Hepatocyte (in vitro differentiated cells): ENCODE data around the gene PHOX2A. TPM values are rescaled to one million over a fixed set of nuclear protein-coding genes. Genes with fewer than 3 reads are reported as not detected.
"Not testable (repeated sequence)": the region's sequence is repeated elsewhere in the genome, so short reads cannot be mapped to it uniquely, and the experiment has no call there.

Experiments used
- DNase-seq: peaks from one replicate; pipeline ENCODE4 v3.0.0-alpha.2; 2016; ENCODE audit warnings: low spot score
- H2AFZ ChIP-seq: fragments of 200-600 bp; sonication (generic); 2 replicates; pipeline ENCODE4 v1.6.0; 2016; ENCODE audit warnings: antibody characterized with exemption, mild to moderate bottlenecking
- H3K27ac ChIP-seq: fragments of 200-600 bp; sonication (generic); 2 replicates; pipeline ENCODE4 v1.5.1; 2016; ENCODE audit warnings: mild to moderate bottlenecking
- H3K27me3 ChIP-seq: fragments of 200-600 bp; sonication (generic); 2 replicates; pipeline ENCODE4 v1.6.1; 2016
- H3K36me3 ChIP-seq: fragments of 200-600 bp; sonication (generic); replicated peaks from 2 replicates; pipeline ENCODE4 v1.5.1; 2016; ENCODE audit warnings: low read depth; ENCODE audit not compliant: insufficient read depth
- H3K4me1 ChIP-seq: fragments of 200-600 bp; sonication (generic); 2 replicates; pipeline ENCODE4 v1.5.1; 2016; ENCODE audit warnings: mild to moderate bottlenecking, moderate library complexity; ENCODE audit not compliant: insufficient read depth
- H3K4me2 ChIP-seq: fragments of 200-600 bp; sonication (generic); 2 replicates; pipeline ENCODE4 v1.6.0; 2016
- H3K4me3 ChIP-seq: fragments of 200-600 bp; sonication (generic); 2 replicates; pipeline ENCODE4 v1.5.1; 2016; ENCODE audit warnings: mild to moderate bottlenecking
- H3K79me2 ChIP-seq: fragments of 200-600 bp; sonication (generic); 2 replicates; pipeline ENCODE4 v1.6.0; 2017; ENCODE audit warnings: mild to moderate bottlenecking
- H3K9me2 ChIP-seq: fragments of 200-600 bp; sonication (generic); replicated peaks from 2 replicates; pipeline ENCODE4 v1.6.0; 2017; ENCODE audit warnings: mild to moderate bottlenecking; ENCODE audit not compliant: insufficient read depth
- H3K9me3 ChIP-seq: fragments of 200-600 bp; sonication (generic); 2 replicates; pipeline ENCODE4 v1.5.1; 2016; ENCODE audit warnings: low read depth, mild to moderate bottlenecking
- H4K20me1 ChIP-seq: fragments of 200-600 bp; sonication (generic); 2 replicates; pipeline ENCODE4 v1.6.0; 2016; ENCODE audit warnings: mild to moderate bottlenecking; ENCODE audit not compliant: insufficient read depth, poor library complexity, severe bottlenecking
- CTCF ChIP-seq: fragments of 200-600 bp; sonication (generic); IDR thresholded peaks from 2 replicates; pipeline ENCODE4 v1.5.1; 2016; ENCODE audit warnings: antibody characterized with exemption, mild to moderate bottlenecking; ENCODE audit not compliant: poor library complexity
- EZH2 ChIP-seq: fragments of 200-600 bp; sonication (generic); IDR thresholded peaks from 2 replicates; pipeline ENCODE4 v1.6.1; 2016; ENCODE audit warnings: antibody characterized with exemption, mild to moderate bottlenecking, borderline replicate concordance
- EZH2phosphoT487 ChIP-seq: fragments of 200-600 bp; sonication (generic); IDR thresholded peaks from one replicate; pipeline ENCODE4 v1.6.1; 2018; ENCODE audit warnings: antibody characterized with exemption, mild to moderate bottlenecking, low read depth, moderate library complexity; ENCODE audit not compliant: unreplicated experiment, severe bottlenecking
- WGBS: methylation state at CpG from one replicate; pipeline ENCODE4 v1.1.6; 2016; ENCODE audit warnings: low lambda C conversion rate; ENCODE audit errors: missing lambda C conversion rate; 5-methylcytosine and 5-hydroxymethylcytosine counted together
- polyA plus RNA-seq: library from polyadenylated mRNA; unstranded; fragments of >200 nt; fragmentation: Nextera tagmentation; extraction: Ambion mirVana; gene quantifications from 2 replicates; pipeline ENCODE4 v1.2.1, GENCODE V29; 2016
- total RNA-seq: library from RNA; depleted of rRNA; stranded (reverse); fragments of >200 nt; gene quantifications from 2 replicates; pipeline ENCODE4 v1.2.3, GENCODE V29; 2014

PHOX2A gene
- total and polyA plus RNA-seq, 2 experiments from 2014 or later = not detected

GRCh38 chr11:72290741-72291140, 46.8 kb upstream of the PHOX2A start:
- H3K79me2 ChIP-seq, H3K9me2 ChIP-seq, H3K4me1 ChIP-seq, H4K20me1 ChIP-seq, H3K36me3 ChIP-seq, H3K27me3 ChIP-seq, H3K4me3 ChIP-seq, H3K4me2 ChIP-seq, H3K9me3 ChIP-seq, DNase-seq, H2AFZ ChIP-seq, H3K27ac ChIP-seq: not testable (repeated sequence)
- peak; percentile 32 for TF ChIP-seq CTCF
- 79% methylated on average over 6 of the region's 6 CpGs for WGBS

- Histone ChIP-seq H3K9me2 (no peaks in the 10 kb centered on the region), H2AFZ (no peak overlapping the region), H4K20me1 (no peaks in the 10 kb centered on the region), H3K4me3 (no peak overlapping the region), H3K9me3 (no peaks in the 10 kb centered on the region), H3K4me2 (no peak overlapping the region), H3K27ac (no peak overlapping the region), H3K36me3 (no peaks in the 10 kb centered on the region), H3K79me2 (no peaks in the 10 kb centered on the region), H3K27me3 (no peaks in the 10 kb centered on the region), H3K4me1 (no peaks in the 10 kb centered on the region)
- TF ChIP-seq EZH2phosphoT487 (no peak), CTCF (no peak), EZH2 (no peak)
- WGBS = 94% methylated on average over 2 of the region's 2 CpGs
- no peak for DNase-seq
Observed at GRCh38 chr11:72287293-72287692, 43.3 kb upstream of the PHOX2A start.

- WGBS = 87% methylated on average over 2 of the region's 2 CpGs
- Histone ChIP-seq H3K36me3 (no peaks in the 10 kb centered on the region), H3K27me3 (no peaks in the 10 kb centered on the region), H4K20me1 (no peaks in the 10 kb centered on the region), H3K9me2 (no peaks in the 10 kb centered on the region), H3K9me3 (no peaks in the 10 kb centered on the region), H3K4me1 (no peaks in the 10 kb centered on the region), H3K4me2 (no peak overlapping the region), H2AFZ (no peak overlapping the region), H3K27ac (no peak overlapping the region), H3K4me3 (no peak overlapping the region), H3K79me2 (no peaks in the 10 kb centered on the region)
- TF ChIP-seq CTCF = no peak
- TF ChIP-seq EZH2 = no peak
- TF ChIP-seq EZH2phosphoT487 = no peak
- DNase-seq = no peak
Observed at GRCh38 chr11:72283947-72284346, 40.0 kb upstream of the PHOX2A start.

- no peaks in the 10 kb centered on the region for H3K4me1 ChIP-seq
- H3K9me3 ChIP-seq = no peaks in the 10 kb centered on the region
- no peaks in the 10 kb centered on the region for H3K79me2 ChIP-seq
- H3K9me2 ChIP-seq = no peaks in the 10 kb centered on the region
- DNase-seq = no peak
- no peak overlapping the region for H3K4me2 ChIP-seq
- no peak overlapping the region for H3K27ac ChIP-seq
- 93% methylated on average over 24 of the region's 24 CpGs for WGBS
- no peak overlapping the region for H3K4me3 ChIP-seq
- no peaks in the 10 kb centered on the region for H4K20me1 ChIP-seq
- no peaks in the 10 kb centered on the region for H3K36me3 ChIP-seq
- TF ChIP-seq EZH2 (no peak), EZH2phosphoT487 (no peak), CTCF (no peak)
- H3K27me3 ChIP-seq = no peaks in the 10 kb centered on the region
- no peak overlapping the region for H2AFZ ChIP-seq
Observed at GRCh38 chr11:72280726-72281315, 36.8 kb upstream of the PHOX2A start.
